IMR-90 (cell line): Measurements from ENCODE around the gene TEPSIN.

ENCODE experiments used
- CEBPB ChIP-seq: IDR thresholded peaks from 2 replicates; pipeline ENCODE4 v1.6.1; 2012; ENCODE audit warnings: low read depth, low read length, improper control_type of control experiment
- MAZ ChIP-seq: IDR thresholded peaks from 2 replicates; pipeline ENCODE4 v1.6.1; 2012; ENCODE audit warnings: low read depth, mild to moderate bottlenecking, low read length, improper control_type of control experiment, moderate library complexity, borderline replicate concordance
- NFE2L2 ChIP-seq: fragments of 150-350 bp; IDR thresholded peaks from 2 replicates; pipeline ENCODE4 v1.6.1; 2016; ENCODE audit warnings: low read depth, mild to moderate bottlenecking, low read length
- POLR2A ChIP-seq: IDR thresholded peaks from 2 replicates; pipeline ENCODE4 v1.6.1; 2012; ENCODE audit warnings: mild to moderate bottlenecking, low read depth, low read length
- RAD21 ChIP-seq: IDR thresholded peaks from 2 replicates; pipeline ENCODE4 v1.6.1; 2012; ENCODE audit warnings: low read length, improper control_type of control experiment
- RCOR1 ChIP-seq: IDR thresholded peaks from 2 replicates; pipeline ENCODE4 v1.6.1; 2012; ENCODE audit warnings: mild to moderate bottlenecking, low read length, improper control_type of control experiment; ENCODE audit not compliant: insufficient replicate concordance
- RFX5 ChIP-seq: IDR thresholded peaks from 2 replicates; pipeline ENCODE4 v1.8.0; 2012; ENCODE audit warnings: low read depth, mild to moderate bottlenecking, low read length, moderate library complexity
- SMC3 ChIP-seq: fragments of 150-350 bp; IDR thresholded peaks from 2 replicates; pipeline ENCODE4 v1.6.1; 2016; ENCODE audit warnings: low read depth, mild to moderate bottlenecking, antibody characterized with exemption, low read length, moderate library complexity
- TF ChIP-seq, protein P1 (sequence below): conservative IDR thresholded peaks from 2 replicates; pipeline ENCODE4 v1.5.1; 2012; ENCODE audit warnings: mild to moderate bottlenecking, low read depth, low read length, improper control_type of control experiment
- TF ChIP-seq, protein P2 (sequence below): fragments of 150-350 bp; IDR thresholded peaks from 2 replicates; pipeline ENCODE4 v1.6.1; 2017; ENCODE audit warnings: mild to moderate bottlenecking, antibody characterized with exemption, low read length, low read depth
- TF ChIP-seq, protein P3 (sequence below): fragments of 150-350 bp; IDR thresholded peaks from 2 replicates; pipeline ENCODE4 v1.6.1; 2016; ENCODE audit warnings: low read depth, mild to moderate bottlenecking, low read length, moderate library complexity, borderline replicate concordance

DNA sequence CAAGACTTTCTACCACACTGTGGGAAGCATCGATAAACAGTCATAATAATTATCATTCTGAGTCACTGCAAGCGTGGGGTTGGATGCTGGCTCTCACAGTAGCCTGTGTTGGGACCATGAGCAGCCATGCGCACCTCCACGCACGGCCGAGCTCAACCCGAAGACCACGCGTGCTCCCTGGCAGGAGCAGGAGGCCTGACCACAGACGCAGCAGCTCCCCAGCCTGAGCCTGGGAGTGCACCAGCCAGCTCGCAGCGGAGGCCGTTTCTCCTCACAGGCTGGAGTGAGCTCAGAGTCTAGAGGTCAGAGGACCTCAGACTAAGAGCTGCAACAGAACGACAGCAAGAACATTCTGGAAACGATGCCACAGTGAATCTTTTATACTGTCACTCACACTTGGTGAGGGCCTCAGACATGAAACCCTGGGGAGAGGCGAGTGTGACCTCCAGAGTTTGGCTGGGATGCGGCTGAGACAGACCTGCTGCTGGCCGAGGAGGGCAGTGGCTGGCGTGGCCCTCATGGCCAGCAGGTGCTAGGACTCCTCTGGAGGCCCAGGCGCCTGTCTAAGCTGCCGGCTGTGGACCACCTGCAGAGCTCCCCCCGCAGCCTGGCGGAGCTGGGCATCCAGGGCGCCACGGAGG lies 6.3 kb upstream of the TEPSIN start:
- TF ChIP-seq POLR2A = no peak
- TF ChIP-seq, protein P1, sequence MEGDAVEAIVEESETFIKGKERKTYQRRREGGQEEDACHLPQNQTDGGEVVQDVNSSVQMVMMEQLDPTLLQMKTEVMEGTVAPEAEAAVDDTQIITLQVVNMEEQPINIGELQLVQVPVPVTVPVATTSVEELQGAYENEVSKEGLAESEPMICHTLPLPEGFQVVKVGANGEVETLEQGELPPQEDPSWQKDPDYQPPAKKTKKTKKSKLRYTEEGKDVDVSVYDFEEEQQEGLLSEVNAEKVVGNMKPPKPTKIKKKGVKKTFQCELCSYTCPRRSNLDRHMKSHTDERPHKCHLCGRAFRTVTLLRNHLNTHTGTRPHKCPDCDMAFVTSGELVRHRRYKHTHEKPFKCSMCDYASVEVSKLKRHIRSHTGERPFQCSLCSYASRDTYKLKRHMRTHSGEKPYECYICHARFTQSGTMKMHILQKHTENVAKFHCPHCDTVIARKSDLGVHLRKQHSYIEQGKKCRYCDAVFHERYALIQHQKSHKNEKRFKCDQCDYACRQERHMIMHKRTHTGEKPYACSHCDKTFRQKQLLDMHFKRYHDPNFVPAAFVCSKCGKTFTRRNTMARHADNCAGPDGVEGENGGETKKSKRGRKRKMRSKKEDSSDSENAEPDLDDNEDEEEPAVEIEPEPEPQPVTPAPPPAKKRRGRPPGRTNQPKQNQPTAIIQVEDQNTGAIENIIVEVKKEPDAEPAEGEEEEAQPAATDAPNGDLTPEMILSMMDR = no peak
- no peak for TF ChIP-seq SMC3
- TF ChIP-seq NFE2L2 = no peak
- TF ChIP-seq RCOR1 = no peak
- no peak for TF ChIP-seq RFX5
- TF ChIP-seq RAD21 = no peak
- TF ChIP-seq MAZ = no peak
- no peak for TF ChIP-seq CEBPB
- TF ChIP-seq, protein P2, sequence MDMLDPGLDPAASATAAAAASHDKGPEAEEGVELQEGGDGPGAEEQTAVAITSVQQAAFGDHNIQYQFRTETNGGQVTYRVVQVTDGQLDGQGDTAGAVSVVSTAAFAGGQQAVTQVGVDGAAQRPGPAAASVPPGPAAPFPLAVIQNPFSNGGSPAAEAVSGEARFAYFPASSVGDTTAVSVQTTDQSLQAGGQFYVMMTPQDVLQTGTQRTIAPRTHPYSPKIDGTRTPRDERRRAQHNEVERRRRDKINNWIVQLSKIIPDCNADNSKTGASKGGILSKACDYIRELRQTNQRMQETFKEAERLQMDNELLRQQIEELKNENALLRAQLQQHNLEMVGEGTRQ = no peak
- TF ChIP-seq, protein P3, sequence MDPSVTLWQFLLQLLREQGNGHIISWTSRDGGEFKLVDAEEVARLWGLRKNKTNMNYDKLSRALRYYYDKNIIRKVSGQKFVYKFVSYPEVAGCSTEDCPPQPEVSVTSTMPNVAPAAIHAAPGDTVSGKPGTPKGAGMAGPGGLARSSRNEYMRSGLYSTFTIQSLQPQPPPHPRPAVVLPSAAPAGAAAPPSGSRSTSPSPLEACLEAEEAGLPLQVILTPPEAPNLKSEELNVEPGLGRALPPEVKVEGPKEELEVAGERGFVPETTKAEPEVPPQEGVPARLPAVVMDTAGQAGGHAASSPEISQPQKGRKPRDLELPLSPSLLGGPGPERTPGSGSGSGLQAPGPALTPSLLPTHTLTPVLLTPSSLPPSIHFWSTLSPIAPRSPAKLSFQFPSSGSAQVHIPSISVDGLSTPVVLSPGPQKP = no peak
